Activated CD8-positive, alpha-beta memory T cell treated with anti-CD3 and anti-CD28 coated beads, Interleukin-2, amount 10 ng/mL, durations not matched to agents 7 days and 5 days (primary cell): ENCODE measurements around the gene ERBB4. TPM values are rescaled to one million over a fixed set of nuclear protein-coding genes. Genes with fewer than 3 reads are reported as not detected.

Experiments used
- ATAC-seq: fragments of 150-1000 bp; cut with Tn5 transposase; one replicate; pipeline ENCODE4 v1.10.0; 2021; ENCODE audit warnings: moderate library complexity
- CTCF ChIA-PET: fragments of 350-600 bp; sonication (Branson Sonifier 250); formaldehyde crosslinking; loops from one replicate; lab custom pipeline; 2021; ENCODE audit warnings: antibody characterized with exemption; lab: Charles Lee
- DNase-seq: peaks from one replicate; pipeline ENCODE4 v3.0.0-alpha.2; 2020
- H3K27ac Mint-ChIP-seq: one replicate; pipeline ENCODE4 v1.8.0; 2021; ENCODE audit warnings: mild to moderate bottlenecking, mixed read lengths
- H3K27me3 Mint-ChIP-seq: one replicate; pipeline ENCODE4 v1.8.0; 2021; ENCODE audit warnings: mixed read lengths
- H3K36me3 Mint-ChIP-seq: one replicate; pipeline ENCODE4 v1.8.0; 2021; ENCODE audit warnings: mild to moderate bottlenecking, mixed read lengths
- H3K4me1 Mint-ChIP-seq: one replicate; pipeline ENCODE4 v1.8.0; 2021; ENCODE audit warnings: mixed read lengths
- H3K4me3 Mint-ChIP-seq: one replicate; pipeline ENCODE4 v1.8.0; 2021; ENCODE audit warnings: mild to moderate bottlenecking, moderate library complexity, mixed read lengths
- H3K9me3 Mint-ChIP-seq: one replicate; pipeline ENCODE4 v1.8.0; 2022; ENCODE audit warnings: low read depth, mixed read lengths
- total RNA-seq, 2 experiments: library from RNA; stranded (reverse); gene quantifications; one replicate each; pipeline ENCODE4 v1.2.3, GENCODE V29; 2021

ERBB4 gene
- total RNA-seq, 2 experiments from 2014 or later, result not detected

- Mint-ChIP-seq H3K9me3 (no peaks in the 10 kb centered on the region), H3K27ac (no peak overlapping the region), H3K27me3 (no peaks in the 10 kb centered on the region), H3K36me3 (no peaks in the 10 kb centered on the region), H3K4me3 (no peak overlapping the region), H3K4me1 (no peaks in the 10 kb centered on the region)
- CTCF ChIA-PET, result no interaction called here
- no peak for ATAC-seq
- DNase-seq, result no peak
These were observed 1091.1 kb downstream of the ERBB4 start for GRCh38 chr2:211447548-211447947.

GRCh38 chr2:211440107-211440506 lies 1098.5 kb downstream of the ERBB4 start:
- CTCF ChIA-PET, result no interaction called here
- Mint-ChIP-seq H3K27ac (no peak overlapping the region), H3K27me3 (no peaks in the 10 kb centered on the region), H3K36me3 (no peaks in the 10 kb centered on the region), H3K4me1 (no peaks in the 10 kb centered on the region), H3K4me3 (no peak overlapping the region), H3K9me3 (peaks cover 4% of the 10 kb centered on the region)
- ATAC-seq (no peak), DNase-seq (no peak)

GRCh38 chr2:211439011-211439410 lies 1099.6 kb downstream of the ERBB4 start:
- CTCF ChIA-PET, result no interaction called here
- no peak for ATAC-seq
- H3K9me3 Mint-ChIP-seq, result peaks cover 4% of the 10 kb centered on the region

GRCh38 chr2:211437396-211437795 lies 1101.2 kb downstream of the ERBB4 start:
- no peaks in the 10 kb centered on the region for H3K27me3 Mint-ChIP-seq
- H3K4me1 Mint-ChIP-seq, result no peaks in the 10 kb centered on the region
- DNase-seq (no peak), ATAC-seq (no peak)
- H3K27ac Mint-ChIP-seq, result no peak overlapping the region
- no peaks in the 10 kb centered on the region for H3K36me3 Mint-ChIP-seq
- H3K4me3 Mint-ChIP-seq, result no peak overlapping the region
- peaks cover 10% of the 10 kb centered on the region for H3K9me3 Mint-ChIP-seq
- CTCF ChIA-PET, result no interaction called here

More at GRCh38 chr2:211439011-211439410, 1099.6 kb downstream of the ERBB4 start:
- no peaks in the 10 kb centered on the region for H3K4me1 Mint-ChIP-seq
- H3K4me3 Mint-ChIP-seq, result no peak overlapping the region
- H3K27me3 Mint-ChIP-seq, result no peaks in the 10 kb centered on the region
- no peak for DNase-seq
- no peak overlapping the region for H3K27ac Mint-ChIP-seq
- H3K36me3 Mint-ChIP-seq, result no peaks in the 10 kb centered on the region

- Mint-ChIP-seq H3K4me3 (no peak overlapping the region), H3K9me3 (peaks cover 10% of the 10 kb centered on the region), H3K36me3 (no peaks in the 10 kb centered on the region), H3K4me1 (no peaks in the 10 kb centered on the region), H3K27me3 (no peaks in the 10 kb centered on the region), H3K27ac (no peak overlapping the region)
- ATAC-seq (no peak), DNase-seq (no peak)
- CTCF ChIA-PET, result no interaction called here
These were observed 1102.4 kb downstream of the ERBB4 start for GRCh38 chr2:211436182-211436581.

GRCh38 chr2:211435331-211435730 lies 1103.3 kb downstream of the ERBB4 start:
- ATAC-seq (no peak), DNase-seq (no peak)
- Mint-ChIP-seq H3K27ac (no peak overlapping the region), H3K4me1 (no peaks in the 10 kb centered on the region), H3K4me3 (no peak overlapping the region), H3K36me3 (no peaks in the 10 kb centered on the region), H3K9me3 (peaks cover 10% of the 10 kb centered on the region), H3K27me3 (no peaks in the 10 kb centered on the region)
- CTCF ChIA-PET, result no interaction called here

GRCh38 chr2:211434773-211435172 lies 1103.8 kb downstream of the ERBB4 start:
- CTCF ChIA-PET, result no interaction called here
- DNase-seq (no peak), ATAC-seq (no peak)
- Mint-ChIP-seq H3K27me3 (no peaks in the 10 kb centered on the region), H3K9me3 (peaks cover 10% of the 10 kb centered on the region), H3K4me3 (no peak overlapping the region), H3K27ac (no peak overlapping the region), H3K4me1 (no peaks in the 10 kb centered on the region), H3K36me3 (no peaks in the 10 kb centered on the region)

- DNase-seq, result no peak
- H3K36me3 Mint-ChIP-seq, result no peaks in the 10 kb centered on the region
- CTCF ChIA-PET, result no interaction called here
- peaks cover 6% of the 10 kb centered on the region for H3K9me3 Mint-ChIP-seq
- no peak overlapping the region for H3K27ac Mint-ChIP-seq
- H3K4me1 Mint-ChIP-seq, result no peaks in the 10 kb centered on the region
- H3K4me3 Mint-ChIP-seq, result no peak overlapping the region
- H3K27me3 Mint-ChIP-seq, result no peaks in the 10 kb centered on the region
- no peak for ATAC-seq
These were observed 1109.2 kb downstream of the ERBB4 start for GRCh38 chr2:211429256-211429920.

GRCh38 chr2:211426240-211426639 lies 1112.4 kb downstream of the ERBB4 start:
- Mint-ChIP-seq H3K36me3 (no peaks in the 10 kb centered on the region), H3K9me3 (no peaks in the 10 kb centered on the region), H3K4me3 (no peak overlapping the region), H3K27me3 (no peaks in the 10 kb centered on the region), H3K27ac (no peak overlapping the region), H3K4me1 (no peaks in the 10 kb centered on the region)
- DNase-seq (no peak), ATAC-seq (no peak)
- CTCF ChIA-PET, result no interaction called here

GRCh38 chr2:211423018-211423417 lies 1115.6 kb downstream of the ERBB4 start:
- CTCF ChIA-PET, result no interaction called here
- H3K27me3 Mint-ChIP-seq, result no peaks in the 10 kb centered on the region
- DNase-seq, result no peak
- no peaks in the 10 kb centered on the region for H3K4me1 Mint-ChIP-seq
- no peak for ATAC-seq
- no peaks in the 10 kb centered on the region for H3K36me3 Mint-ChIP-seq
- H3K4me3 Mint-ChIP-seq, result no peak overlapping the region
- H3K27ac Mint-ChIP-seq, result no peak overlapping the region
- no peaks in the 10 kb centered on the region for H3K9me3 Mint-ChIP-seq

GRCh38 chr2:211417544-211417943 lies 1121.1 kb downstream of the ERBB4 start:
- no peaks in the 10 kb centered on the region for H3K4me1 Mint-ChIP-seq
- DNase-seq, result no peak
- CTCF ChIA-PET, result interaction anchor here (0.6 kb wide), 1 partner anchor 1665 kb away, joined by 6 read pairs; no protein-coding TSS in a partner anchor
- H3K4me3 Mint-ChIP-seq, result no peak overlapping the region
- H3K9me3 Mint-ChIP-seq, result peaks cover 3% of the 10 kb centered on the region
- no peaks in the 10 kb centered on the region for H3K36me3 Mint-ChIP-seq
- H3K27me3 Mint-ChIP-seq, result no peaks in the 10 kb centered on the region
- no peak overlapping the region for H3K27ac Mint-ChIP-seq
- no peak for ATAC-seq

- Mint-ChIP-seq H3K4me3 (no peak overlapping the region), H3K27ac (no peak overlapping the region), H3K36me3 (no peaks in the 10 kb centered on the region), H3K4me1 (no peaks in the 10 kb centered on the region), H3K27me3 (no peaks in the 10 kb centered on the region), H3K9me3 (peaks cover 3% of the 10 kb centered on the region)
- ATAC-seq (no peak), DNase-seq (no peak)
- CTCF ChIA-PET, result no interaction called here
These were observed 1122.2 kb downstream of the ERBB4 start for GRCh38 chr2:211416373-211416772.

- H3K4me3 Mint-ChIP-seq, result no peak overlapping the region
- DNase-seq, result no peak
- no peaks in the 10 kb centered on the region for H3K27me3 Mint-ChIP-seq
- H3K27ac Mint-ChIP-seq, result no peak overlapping the region
- peaks cover 3% of the 10 kb centered on the region for H3K9me3 Mint-ChIP-seq
- H3K36me3 Mint-ChIP-seq, result no peaks in the 10 kb centered on the region
- ATAC-seq, result no peak
- H3K4me1 Mint-ChIP-seq, result no peaks in the 10 kb centered on the region
- CTCF ChIA-PET, result no interaction called here
These were observed 1124.9 kb downstream of the ERBB4 start for GRCh38 chr2:211413746-211414145.

GRCh38 chr2:211408483-211408891 lies 1130.1 kb downstream of the ERBB4 start:
- no peak for DNase-seq
- H3K4me3 Mint-ChIP-seq, result no peak overlapping the region
- no peaks in the 10 kb centered on the region for H3K27me3 Mint-ChIP-seq
- no peak overlapping the region for H3K27ac Mint-ChIP-seq
- no peaks in the 10 kb centered on the region for H3K9me3 Mint-ChIP-seq
- ATAC-seq, result no peak
- CTCF ChIA-PET, result no interaction called here
- H3K4me1 Mint-ChIP-seq, result no peaks in the 10 kb centered on the region
- H3K36me3 Mint-ChIP-seq, result no peaks in the 10 kb centered on the region
